Stimulated activated CD8-positive, alpha-beta memory T cell treated with anti-CD3 and anti-CD28 coated beads, Interleukin-15, amount 100 ng/mL, for 1 hour (primary cell): Measurements from ENCODE around the gene TPRA1.

Experiments
- DNase-seq: peaks from one replicate; pipeline ENCODE4 v3.0.0-alpha.2; 2020; ENCODE audit warnings: low read depth

The TPRA1 gene

GRCh38 chr3:127590593-127591465 lies at the start of gene TPRA1:
Gene TPRA1, minus strand, starts transcription at chr3:127590733. Its CDS starts 10,587 bp downstream, at chr3:127580146.
- DNase-seq: peak; percentile 57

GRCh38 chr3:127640042-127640355 lies 49.5 kb upstream of the TPRA1 start:
- no peak for DNase-seq

- no peak for DNase-seq
These were observed 48.9 kb upstream of the TPRA1 start for GRCh38 chr3:127639173-127640041.

- DNase-seq: no peak
These were observed 47.4 kb upstream of the TPRA1 start for GRCh38 chr3:127637971-127638370.

- DNase-seq: no peak
These were observed 47.0 kb upstream of the TPRA1 start for GRCh38 chr3:127637546-127637945.

GRCh38 chr3:127634653-127635052 lies 44.1 kb upstream of the TPRA1 start:
- no peak for DNase-seq

GRCh38 chr3:127632035-127632820 lies 41.7 kb upstream of the TPRA1 start:
- DNase-seq: no peak

GRCh38 chr3:127630811-127631714 lies 40.5 kb upstream of the TPRA1 start:
- DNase-seq: no peak

- DNase-seq: peak; percentile 4
These were observed 39.2 kb upstream of the TPRA1 start for GRCh38 chr3:127629467-127630403.

- no peak for DNase-seq
These were observed 38.4 kb upstream of the TPRA1 start, which contains the start of gene PODXL2 for GRCh38 chr3:127628788-127629466. Gene PODXL2, plus strand, starts transcription at chr3:127629185. Its CDS starts 35 bp downstream, at chr3:127629220.

- no peak for DNase-seq
These were observed 37.9 kb upstream of the TPRA1 start for GRCh38 chr3:127628426-127628787.

- DNase-seq: no peak
These were observed 35.3 kb upstream of the TPRA1 start for GRCh38 chr3:127625821-127626220.

GRCh38 chr3:127624063-127624462 lies 33.5 kb upstream of the TPRA1 start:
- no peak for DNase-seq

GRCh38 chr3:127622772-127623576 lies 32.4 kb upstream of the TPRA1 start:
- no peak for DNase-seq

- no peak for DNase-seq
These were observed 31.5 kb upstream of the TPRA1 start for GRCh38 chr3:127622031-127622430.

- no peak for DNase-seq
These were observed 30.3 kb upstream of the TPRA1 start for GRCh38 chr3:127620637-127621375.

GRCh38 chr3:127618891-127619290 lies 28.4 kb upstream of the TPRA1 start:
- DNase-seq: no peak
